HG02970 (cell line): ENCODE measurements around the gene P2RX6.
"Not testable (repeated sequence)": the region's sequence is repeated elsewhere in the genome, so short reads cannot be mapped to it uniquely, and the experiment has no call there.

Source experiments
- ATAC-seq: cut with Tn5 transposase; IDR thresholded peaks from one replicate; pipeline ENCODE4 v1.9.1; 2021; ENCODE audit warnings: mild to moderate bottlenecking, moderate library complexity, moderate number of reproducible peaks; ENCODE audit not compliant: unreplicated experiment, low FRiP score

Gene P2RX6

DNA sequence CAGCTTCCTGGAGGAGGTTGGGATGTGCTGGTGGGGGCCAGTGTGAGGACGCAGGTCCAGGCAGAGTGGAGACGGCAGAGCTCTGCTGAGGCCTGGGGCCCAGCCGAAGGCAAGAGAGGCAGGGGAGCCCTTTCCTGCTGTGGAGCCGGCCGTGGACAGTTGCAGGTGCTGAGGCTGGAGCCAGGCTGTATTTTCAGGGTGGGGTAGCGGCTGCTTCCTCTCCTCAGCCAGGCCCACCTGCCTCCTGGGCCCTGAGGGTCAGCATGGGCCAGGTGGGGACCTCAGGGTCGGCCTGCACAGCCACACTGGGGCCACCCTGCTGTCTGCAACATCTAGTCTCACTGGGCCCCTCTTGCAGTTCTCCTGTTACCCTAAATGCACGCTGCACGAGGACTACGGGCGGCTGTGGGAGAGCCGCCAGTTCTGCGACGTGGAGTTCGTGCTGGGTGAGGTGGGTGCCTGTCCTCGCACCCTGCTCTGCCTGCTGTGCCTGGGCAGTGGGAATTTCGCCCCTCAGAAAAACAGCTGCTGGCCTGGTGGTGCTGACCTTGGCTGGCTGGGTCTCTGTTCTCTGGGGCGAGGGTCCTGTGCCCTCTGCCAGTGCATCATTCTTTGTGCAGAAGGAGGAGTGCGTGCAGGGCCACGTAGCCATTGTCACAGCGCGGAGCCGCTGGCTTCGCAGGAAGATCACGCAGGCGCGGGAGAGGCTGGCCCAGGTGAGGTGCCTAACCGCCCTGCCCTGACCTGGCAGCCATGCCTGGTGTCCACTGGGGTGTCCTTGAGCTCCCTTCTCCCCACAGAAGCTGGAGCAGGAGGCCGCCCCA is 21.4 kb upstream of the P2RX6 start:
- no peak for ATAC-seq

DNA sequence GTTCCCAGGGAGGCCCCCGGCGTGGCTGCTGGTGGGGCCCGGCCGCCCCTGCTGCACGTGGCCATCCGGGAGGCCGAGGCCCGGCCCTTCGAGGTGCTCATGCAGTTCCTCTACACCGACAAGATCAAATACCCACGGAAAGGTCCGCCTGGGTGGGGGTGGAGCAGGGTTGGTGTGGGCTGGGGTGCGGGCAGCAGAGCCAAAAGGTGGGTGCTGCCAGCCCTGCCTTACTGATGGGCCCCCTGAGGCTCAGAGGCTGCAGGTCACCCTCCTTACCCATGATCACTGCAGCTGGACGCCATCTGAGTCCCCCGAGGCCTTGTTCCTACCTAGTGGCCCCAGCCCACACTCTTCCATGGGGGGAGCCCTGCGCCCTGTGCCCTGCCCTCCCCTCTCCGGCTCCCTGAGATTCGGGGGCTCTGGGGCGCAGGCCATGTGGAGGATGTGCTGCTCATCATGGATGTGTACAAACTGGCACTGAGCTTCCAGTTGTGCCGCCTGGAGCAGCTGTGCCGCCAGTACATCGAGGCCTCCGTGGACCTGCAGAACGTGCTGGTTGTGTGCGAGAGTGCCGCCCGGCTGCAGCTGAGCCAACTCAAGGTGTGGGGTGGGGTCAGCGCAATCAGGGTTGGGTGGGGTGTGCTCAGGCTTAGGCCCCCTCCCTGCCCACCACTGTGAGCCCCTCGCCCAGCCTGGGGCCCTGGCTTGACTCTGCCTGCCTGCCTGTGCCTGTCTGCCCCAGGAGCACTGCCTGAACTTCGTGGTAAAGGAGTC is 20.6 kb upstream of the P2RX6 start:
- ATAC-seq, result no peak

DNA sequence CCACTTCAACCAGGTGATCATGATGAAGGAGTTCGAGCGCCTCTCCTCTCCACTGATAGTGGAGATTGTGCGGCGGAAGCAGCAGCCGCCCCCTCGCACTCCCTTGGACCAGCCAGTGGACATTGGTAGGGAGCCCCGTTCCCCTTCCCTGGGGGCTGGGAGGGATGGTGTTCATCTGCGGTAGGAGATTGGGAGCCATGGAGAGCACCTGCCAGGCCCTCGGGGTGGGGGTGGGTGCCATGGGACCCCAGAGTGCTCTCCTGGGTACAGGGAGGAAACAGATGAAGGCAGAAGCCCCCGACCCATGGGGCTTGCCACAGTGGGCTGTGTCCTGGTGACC is 20.1 kb upstream of the P2RX6 start:
- no peak for ATAC-seq

DNA sequence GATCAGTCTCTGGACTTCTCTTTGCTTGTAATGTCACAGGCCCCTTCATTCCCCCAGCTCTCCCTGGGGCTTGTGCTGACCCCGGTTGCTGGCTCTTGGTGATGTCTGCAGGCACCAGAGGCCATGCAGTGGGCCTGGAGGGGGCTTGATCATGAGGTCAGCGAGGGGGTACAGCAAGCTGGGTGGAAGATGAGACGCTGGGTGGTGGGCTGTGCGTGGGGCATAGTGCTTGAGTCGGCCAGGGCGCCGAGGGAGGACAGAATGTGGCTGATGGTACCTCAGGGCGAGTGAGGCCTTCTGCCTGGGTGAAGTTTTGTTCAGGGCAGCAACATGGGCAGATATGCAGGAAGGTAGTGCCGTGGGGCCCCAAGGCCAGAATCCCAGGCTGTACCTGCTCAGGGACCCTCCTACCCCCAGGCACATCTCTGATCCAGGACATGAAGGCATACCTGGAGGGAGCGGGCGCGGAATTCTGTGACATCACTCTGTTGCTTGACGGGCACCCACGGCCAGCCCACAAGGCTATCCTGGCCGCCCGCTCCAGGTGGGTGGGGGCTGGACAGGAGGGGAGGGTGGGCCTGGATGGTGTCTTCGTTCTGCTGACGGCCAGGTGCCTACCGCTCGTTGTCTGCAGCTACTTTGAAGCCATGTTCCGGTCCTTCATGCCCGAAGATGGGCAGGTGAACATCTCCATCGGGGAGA is 19.5 kb upstream of the P2RX6 start:
- ATAC-seq, result no peak

DNA sequence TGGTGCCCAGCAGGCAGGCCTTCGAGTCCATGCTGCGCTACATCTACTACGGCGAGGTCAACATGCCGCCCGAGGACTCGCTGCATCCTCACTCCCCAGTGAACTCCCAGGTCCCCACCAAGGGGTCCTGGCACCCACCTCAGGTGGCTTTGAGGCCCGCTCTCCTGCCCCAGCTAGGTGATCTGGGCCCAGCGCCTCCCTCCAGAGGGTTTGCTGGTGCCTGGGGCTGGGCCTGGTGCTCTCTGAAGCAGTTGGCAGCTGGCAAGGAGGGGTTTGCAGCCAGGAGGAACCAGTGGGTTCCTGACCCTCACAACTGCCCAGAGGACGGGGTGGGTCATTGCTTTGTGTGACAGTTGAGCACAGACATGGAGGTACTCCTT is 18.9 kb upstream of the P2RX6 start:
- ATAC-seq, result no peak

DNA sequence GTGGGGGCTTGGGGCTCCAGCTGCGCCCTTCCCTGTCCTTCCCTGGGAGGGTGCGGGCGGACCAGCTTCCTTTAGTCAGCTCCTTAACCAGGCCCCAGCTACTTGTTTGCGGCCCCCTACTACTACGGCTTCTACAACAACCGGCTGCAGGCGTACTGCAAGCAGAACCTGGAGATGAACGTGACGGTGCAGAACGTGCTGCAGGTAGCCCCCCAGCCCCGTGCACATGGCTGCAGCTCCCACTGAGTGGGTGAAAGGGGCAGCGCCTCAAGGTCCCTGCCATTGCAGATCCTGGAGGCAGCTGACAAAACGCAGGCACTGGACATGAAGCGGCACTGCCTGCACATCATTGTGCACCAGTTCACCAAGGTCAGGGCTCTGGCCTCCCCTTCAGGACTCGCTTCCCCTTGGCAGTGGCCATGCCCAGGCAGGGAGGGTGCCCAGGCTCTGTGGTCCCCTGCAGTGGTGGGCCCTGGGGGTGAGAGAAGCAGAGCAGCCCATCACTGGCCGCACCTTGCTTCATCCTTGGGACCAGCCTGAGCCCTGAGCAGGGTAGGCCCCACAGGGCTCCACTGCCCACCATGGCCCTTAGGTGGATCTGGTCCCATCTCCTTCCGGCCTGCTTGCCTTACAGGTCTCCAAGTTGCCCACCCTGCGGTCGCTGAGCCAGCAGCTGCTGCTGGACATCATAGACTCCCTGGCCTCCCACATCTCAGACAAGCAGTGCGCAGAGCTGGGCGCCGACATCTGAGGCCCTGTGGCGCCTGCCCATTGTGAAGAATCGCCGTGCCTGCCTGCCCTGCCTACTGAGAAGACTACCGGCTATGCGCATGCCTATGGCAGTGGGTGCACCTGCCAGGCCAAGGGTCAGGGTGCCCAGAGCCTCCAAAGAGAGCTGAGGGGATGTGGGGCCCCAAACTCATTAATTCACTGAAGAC is 18.1 kb upstream of the P2RX6 start:
- ATAC-seq, result no peak

DNA sequence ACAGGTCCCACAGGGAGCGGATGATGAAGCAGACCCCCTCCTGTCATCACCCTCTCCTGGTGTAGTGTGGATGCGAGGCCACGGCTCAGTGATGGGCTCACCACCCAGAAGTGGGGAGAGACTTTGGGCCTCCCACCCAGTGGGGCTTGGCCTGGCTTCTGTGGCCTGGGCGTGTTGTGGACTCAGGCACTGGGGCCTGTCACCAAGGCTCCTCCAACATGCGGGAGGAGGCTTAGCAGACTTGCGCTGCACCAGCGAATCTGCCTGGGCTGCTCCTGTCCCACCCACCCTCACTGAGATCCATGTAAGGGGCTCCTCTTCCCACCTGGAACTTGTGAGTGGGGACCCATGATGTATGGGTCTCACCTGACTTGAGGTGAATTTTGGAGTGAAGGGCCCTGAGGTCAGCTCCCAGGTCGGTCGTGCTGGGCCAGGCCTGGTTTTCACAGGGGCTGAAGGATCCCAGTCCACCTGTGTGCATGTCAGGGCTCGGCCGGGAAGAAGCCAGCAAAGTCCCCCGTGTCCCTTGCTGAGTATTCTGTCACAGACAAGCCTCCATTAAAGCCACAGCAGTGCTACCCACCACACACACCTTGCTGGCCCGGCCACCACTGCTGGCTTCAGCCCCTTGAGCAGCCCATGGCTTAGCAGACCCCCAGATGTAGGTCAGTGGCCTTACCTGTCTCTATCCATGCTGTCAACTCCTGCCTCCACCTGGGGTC is 17.3 kb upstream of the P2RX6 start:
- ATAC-seq, result no peak

DNA sequence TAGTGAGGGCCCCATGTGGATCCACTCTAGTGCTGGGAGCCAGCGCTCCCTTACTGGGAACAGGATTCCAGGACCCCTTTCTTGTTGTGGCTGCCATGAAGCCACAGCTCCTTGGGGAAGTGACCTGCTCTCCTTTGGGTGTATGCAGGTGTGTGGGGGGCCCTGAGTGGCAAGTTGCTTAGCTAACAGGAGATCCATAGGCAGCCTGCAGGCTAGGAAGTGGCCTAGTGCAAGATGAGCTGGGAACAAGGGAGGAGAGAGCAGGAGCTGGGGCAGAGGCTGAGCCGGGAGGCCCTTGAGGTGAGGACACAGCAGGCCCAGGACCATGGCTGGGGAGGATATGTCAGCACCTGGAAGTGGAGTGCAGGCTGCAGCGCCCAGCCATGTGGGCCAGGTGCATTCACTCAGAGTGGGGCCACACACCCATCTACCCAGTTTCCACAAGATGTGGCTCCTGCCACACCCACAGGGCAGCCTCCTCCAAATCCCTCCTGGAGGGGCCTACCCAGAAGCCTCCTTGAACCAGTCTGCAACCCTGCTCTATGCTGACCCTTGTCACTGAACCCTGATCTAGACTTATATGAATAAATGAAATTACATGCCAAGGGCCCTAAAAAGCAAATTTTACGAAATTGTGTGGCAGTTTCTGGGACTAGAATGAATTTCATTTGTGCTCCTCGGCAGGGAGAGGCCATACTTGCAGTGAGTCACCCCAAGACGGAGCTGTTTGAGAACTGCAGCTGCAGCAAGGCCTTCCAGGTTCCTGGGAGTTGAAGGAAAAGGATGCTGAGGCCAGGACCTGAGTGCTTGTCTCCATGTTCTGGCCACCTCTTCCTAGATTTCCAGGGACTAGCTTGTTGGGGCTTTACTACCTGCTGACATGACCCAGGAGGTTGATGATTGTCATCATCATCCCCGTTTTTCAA is 16.3 kb upstream of the P2RX6 start:
- no peak for ATAC-seq

DNA sequence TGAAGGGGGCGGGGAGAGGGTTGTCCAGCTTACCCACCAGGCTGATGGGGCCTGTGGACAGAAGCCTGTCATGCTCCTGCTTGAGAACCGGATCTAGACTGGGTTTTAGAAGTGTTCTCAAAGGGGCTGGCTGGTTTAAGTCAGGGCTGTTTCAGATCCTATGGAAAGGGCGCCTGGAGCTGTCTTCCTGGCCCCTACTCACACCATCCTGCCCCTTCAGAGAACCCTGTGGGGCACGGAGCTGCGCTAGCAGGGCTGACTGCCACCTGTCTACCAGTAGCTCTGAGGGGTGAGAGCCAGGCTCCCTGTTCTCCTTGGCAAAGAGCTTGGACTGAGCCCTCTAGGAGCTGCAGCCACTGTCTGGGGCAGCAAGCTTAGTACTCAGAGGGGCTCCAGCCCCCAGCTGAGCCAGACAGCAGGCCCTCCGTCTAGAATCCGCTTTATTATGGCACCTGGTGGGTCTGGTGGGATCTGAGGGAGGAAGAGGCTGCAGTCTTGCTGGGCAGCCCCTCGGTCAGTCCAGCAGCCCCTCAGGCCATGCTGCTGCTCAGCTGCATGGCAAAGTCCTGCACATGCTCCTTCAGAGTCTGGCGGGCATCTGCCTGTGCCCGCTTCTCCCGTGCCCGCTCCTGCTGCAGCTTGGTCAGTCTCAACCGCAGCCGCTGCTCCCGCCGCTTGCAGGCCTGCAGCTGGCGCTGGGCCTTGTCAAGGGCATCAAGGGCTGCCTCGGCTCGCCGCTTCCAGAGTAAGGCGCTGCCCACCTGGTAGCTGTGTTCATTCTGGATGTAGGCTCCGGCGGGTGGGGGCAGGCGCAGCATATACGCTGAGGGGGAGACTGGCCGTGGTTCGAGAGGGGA is 15.4 kb upstream of the P2RX6 start:
- no peak for ATAC-seq

DNA sequence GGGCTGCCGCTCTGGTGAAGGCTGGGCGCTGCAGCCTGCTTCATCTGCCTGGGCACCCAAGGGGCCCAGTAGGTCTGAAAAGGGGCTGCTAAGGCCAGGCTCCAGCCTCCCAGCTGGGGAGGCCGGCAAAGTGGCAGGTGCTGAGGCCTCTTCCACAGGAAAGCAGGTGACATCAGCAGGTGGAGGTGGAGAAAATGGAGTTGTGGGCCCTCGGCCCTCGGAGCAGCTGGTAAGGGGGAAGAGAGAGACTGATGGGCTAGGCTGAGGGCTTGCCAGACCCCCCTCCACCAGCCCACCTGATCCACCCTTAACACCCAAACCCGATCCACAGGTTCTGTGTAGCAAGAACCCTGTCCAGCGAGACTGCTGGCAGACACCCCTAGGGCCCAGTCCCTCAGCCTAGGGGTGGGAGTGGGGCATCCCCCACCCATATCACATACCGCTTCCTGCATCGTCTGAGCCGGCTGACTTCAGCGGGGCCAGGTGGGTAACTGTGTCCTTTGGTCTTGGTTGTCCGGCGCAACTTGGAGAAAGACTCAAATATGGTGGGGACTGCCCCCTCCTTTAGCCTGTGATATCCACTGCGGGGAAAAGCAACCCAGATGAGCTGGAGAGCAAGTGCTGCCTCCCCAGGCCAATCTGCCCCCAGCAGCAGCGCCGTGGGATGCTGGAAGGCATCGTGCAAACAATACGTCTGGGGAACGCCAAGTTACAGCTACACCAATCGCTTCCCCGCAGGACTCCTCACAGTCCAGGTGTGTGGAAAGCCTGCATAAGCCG is 14.6 kb upstream of the P2RX6 start:
- ATAC-seq, result no peak

DNA sequence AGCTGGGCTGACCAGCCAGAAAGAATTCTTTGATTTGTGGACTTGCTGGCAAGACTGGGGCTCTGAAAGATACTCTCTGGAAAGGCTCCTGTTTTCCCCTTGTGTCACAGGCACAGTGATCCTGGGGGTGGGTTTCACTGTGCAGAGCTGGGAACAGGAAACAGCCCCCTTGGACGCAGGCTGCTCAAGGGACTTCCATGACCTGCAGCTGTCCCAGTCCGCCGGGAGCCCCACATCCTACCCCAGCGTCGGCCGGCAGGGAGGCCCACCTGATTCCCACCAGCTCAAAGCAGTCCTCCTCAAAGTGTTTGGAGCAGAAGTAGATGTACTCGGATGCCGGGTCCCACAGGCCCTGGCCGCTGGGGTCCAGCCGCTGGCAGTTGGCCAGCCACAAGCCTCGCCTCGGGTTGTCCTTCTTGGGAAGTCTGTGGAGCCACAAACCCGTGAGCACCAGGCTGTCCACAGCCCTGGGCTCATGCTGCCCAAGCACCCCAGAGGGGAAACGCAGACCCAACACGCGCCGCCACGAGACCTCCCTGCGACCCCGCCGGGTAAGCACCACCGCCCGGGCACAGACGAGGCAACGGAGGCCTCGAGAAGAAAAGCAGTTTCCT is 13.9 kb upstream of the P2RX6 start:
- ATAC-seq, result peak; percentile 5

DNA sequence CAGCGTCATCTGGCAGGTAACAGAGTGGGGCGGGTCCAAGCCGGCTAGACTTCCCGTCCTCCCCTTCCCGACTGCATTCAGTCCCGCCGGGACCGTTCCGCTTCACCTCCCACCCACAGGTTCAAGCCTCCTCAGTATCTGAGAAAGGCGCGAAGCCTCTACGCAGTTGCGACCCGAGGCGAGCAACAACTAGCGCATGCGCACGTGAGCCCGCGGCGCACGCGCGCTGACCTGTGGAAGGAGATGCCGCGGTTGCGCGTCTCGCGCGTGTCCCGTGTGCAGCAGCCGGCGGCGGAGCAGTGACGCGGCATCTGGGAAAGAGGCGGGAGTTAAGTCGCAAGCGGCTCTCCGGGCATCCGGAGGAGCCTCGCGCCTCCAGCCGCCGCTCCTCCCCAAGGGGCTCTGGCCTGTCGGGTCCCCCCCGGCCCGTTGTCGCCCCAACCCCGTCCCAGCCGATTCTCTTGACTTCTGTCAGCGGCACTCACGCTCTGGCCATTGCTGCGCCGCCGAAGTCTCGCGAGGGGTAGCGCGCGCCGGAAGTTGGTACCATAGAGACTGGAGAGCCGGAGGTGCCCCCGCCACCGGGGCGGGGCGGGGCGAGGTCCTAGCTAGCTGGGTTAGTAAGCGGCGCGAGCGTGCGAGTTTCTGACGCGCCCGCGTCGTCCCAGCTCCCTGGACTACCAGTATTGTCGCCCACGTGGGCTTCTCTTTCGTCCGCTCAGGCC is 13.2 kb upstream of the P2RX6 start, which contains the start of gene THAP7:
Gene THAP7, minus strand, starts transcription at position 518 of the 725 bp plus-strand sequence. Its CDS starts 207 bp downstream, at position 311.
- ATAC-seq, result peak; percentile 89

DNA sequence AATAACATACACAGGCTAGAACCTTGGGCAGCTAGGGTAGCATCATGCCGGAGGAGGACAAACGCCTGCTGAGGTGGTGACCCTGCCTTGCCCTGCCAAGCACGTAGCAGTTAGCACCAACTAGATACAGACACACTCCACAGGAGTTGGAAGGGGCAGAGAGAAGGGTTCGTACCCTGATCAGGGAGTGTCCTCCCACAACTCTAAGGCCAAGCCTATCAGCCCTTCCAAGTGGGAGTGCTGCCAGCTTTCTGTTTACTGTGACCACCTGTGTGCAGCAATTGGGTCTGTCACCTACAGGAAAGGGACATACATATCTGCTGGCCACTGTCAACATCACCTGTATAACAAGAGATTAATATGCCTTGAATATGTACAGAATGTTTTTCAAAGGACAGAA is 11.2 kb upstream of the P2RX6 start:
- no peak for ATAC-seq

DNA sequence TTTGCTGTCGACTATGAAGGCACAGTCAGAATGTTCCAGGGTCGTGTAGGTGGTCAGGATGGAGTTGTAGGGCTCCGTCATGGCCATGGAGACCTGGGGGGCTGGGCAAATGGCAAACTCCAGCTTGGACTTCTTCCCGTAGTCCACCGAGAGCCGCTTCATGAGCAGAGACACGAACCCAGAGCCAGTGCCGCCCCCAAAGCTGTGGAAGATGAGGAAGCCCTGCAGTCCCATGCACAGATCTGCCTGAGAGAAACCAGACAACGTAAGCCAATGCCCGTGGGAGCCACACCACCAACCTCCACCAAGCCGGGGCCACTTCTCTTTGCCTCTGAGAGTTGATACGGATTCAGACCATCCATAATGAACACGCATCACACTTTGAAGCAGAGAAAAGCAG is 5.8 kb upstream of the P2RX6 start:
- ATAC-seq, result not testable (repeated sequence)

DNA sequence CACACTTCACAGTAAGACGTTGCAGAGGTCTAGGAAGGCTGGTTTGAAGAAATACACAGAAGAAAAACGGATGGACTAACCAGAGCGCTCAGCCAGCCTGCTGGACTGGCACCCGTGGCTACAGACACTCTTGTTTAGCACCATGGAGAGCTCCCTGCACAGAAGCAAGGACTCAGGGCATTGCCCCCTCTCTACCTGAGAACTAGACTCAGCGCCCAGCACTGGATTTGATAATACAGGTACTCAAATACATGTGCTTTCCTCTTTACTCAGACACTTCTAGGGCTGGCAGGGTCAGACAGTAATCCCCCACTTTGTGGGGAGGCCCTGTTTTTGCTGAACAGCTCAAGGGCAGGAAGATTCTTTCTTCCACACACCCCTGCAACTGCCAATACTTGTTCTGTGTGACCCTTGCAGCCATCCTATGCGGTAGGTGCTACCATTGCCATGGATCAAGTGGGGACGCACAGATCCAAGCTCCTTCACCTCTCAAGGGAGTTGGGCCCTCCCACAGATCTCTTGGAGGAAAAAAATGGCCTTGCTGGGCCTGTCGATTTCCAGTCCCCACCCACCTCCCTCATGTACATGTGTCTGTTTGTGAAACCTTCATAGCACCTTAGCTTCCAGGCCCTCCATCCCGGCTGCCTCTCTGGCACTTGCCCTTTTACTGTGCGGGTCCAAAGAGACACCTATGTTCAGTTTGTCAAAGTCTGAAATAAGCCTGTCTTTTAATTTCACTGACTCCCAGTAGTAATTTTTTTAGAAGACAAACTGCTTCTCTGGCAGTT is 5.1 kb upstream of the P2RX6 start:
- no peak for ATAC-seq
